ENCODE results near the gene DALRD3.

The DALRD3 gene

GRCh38 chr3:49004352-49005302 lies 13.8 kb downstream of the DALRD3 start:
- no peak for DNase-seq

- no peak for DNase-seq
Observed at GRCh38 chr3:49001155-49001554, 17.2 kb downstream of the DALRD3 start.

DNA sequence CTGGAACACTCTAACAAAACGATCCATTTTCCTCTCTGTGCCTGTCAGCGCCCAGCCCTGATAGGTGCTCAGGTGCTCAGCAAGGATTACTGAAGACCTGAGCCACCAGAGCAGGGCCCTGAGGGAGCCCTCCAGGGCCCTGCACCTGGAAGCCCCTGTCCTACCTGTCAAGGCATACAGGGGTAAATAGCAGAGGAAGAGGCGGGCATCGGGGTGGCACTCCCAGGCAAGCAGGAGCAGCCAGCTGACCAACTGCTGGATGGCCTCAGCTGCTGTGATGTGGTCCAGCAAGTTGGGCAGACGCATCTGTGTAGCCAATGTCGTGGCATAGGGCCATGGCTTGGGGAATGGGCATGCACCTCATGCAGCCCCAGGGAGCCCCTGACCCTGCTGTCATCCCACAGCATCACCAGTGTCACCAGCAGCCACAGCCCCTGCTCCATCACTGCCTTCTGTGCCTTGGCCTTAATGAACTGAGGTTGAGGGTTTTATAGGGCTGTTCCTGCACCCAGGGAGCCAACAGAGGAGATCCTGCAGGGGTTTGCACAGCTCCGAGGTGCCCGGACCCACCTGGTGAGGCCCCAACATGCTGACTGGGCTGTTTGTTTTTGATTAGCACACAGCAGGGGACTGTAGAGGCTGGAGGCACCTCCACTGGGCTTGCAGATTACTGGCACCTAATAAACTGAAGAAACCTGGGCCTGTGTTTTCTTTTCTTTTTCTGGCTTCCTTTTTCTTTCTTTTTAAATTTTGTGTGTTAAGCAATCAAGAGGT lies 19.1 kb downstream of the DALRD3 start:
- no peak for DNase-seq

- peak; percentile 60 for DNase-seq
Observed at GRCh38 chr3:48997714-48998637, 20.4 kb downstream of the DALRD3 start.

- no peak for DNase-seq
Observed at GRCh38 chr3:48997102-48997635, 21.2 kb downstream of the DALRD3 start.

GRCh38 chr3:48996640-48997039 lies 21.7 kb downstream of the DALRD3 start:
- no peak for DNase-seq

- DNase-seq = no peak
Observed at GRCh38 chr3:48993834-48994233, 24.5 kb downstream of the DALRD3 start.

GRCh38 chr3:48991851-48992545 lies 26.4 kb downstream of the DALRD3 start:
- DNase-seq = no peak

- DNase-seq = no peak
Observed at GRCh38 chr3:48990636-48991469, 27.5 kb downstream of the DALRD3 start.

- DNase-seq = no peak
Observed at GRCh38 chr3:48989796-48990635, 28.4 kb downstream of the DALRD3 start, which contains the start of gene P4HTM. Gene P4HTM (plus strand): TSS chr3:48990241. CDS start chr3:48990257, 16 bp downstream.

DNA sequence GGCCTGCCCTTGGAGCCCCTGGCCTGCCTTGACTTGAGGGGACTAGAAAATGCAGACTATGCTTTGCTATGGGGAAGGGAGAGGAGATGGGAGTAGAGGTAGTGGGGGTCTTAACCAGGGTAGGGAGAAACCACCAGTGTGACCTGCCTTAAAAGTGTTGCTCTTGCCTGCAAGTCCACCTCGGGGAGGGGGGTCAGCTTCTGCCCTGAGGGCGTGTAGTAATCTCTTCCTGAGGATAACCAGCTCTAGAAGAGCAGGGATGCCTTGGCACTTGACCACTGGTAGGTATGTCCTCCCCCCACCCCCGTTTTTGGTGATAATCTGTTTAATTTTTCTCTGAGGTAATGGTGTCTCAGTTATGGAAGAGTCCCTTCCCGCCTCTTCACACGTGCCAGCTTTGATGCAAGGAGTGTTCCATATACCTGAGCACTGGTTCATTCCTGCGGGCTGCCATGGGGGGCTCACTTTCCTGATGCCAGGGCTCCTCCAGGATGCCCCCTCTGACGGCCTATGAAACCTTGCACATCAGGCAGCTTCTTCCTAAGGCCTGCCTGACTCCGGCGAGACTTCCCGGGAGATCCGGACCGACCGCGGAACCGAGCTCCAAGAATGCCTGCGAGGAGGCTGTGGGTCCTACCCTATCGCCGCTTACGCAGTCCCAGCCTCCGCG lies 29.1 kb downstream of the DALRD3 start:
- no peak for DNase-seq

DNA sequence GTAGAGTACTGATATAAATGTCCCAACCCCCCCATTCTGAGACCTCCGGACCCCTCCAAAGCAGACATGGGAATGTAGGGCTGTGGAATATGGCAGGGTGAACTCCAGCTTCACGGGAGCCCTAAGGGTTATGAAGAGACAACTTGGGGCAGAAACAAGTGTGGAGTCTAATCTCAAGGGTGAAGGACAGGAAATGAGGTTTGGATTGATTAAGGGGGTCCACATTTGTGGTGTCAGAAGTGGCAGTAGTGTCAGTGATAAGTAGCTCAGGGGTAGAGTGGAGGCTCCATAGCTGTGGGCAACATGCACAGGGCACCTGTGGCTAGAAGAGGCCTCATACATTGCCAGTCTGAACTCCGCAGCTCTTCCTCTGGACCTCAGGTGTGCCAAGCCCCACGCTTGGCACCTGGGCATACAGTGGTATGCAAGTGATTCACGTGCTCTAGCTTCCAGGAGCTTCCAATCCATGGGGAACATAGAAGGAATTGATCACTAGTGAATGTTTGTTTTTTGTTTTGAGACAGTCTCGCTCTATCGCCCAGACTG lies 32.5 kb downstream of the DALRD3 start:
- no peak for DNase-seq

DNA sequence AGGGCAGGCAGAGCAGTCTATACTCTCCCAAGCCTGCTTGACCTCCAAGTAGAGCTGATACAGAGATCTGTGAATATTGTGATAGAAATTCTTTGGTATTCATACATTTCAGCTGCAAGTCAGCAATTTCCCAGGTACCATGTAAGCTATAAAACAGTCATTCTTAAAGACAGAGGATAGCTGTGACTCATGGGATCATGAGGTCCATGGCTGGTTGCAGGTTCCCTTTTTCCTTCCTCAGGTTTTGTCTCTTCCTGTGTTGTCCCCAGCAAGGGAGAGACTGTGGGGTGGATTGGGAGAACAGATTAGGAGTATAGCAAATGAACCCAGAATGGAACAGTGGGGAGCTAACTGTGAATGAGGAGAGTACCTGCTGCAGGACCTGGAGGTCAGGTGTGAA lies 33.7 kb downstream of the DALRD3 start:
- DNase-seq = no peak

GRCh38 chr3:48983096-48983495 lies 35.3 kb downstream of the DALRD3 start:
- DNase-seq = no peak

DNA sequence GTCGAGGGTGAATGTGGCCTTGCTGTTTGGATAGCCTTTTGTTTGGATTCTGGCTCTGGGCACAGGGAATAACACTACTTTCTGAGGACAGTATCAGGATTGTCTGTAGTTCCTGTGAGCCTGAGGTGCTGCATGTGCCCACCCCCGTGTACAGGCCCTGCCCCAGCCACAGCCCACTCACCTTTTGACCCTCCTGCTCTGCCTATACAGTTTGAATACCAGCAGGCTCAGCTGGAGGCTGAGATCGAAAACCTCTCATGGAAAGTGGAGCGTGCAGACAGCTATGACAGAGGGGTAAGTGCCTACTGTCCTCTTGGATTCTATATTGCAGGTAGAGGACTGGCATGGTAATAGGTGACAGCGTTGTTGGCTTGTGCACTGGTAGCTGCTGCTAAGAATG lies 35.7 kb downstream of the DALRD3 start:
- DNase-seq = no peak

GRCh38 chr3:48982016-48982415 lies 36.4 kb downstream of the DALRD3 start:
- DNase-seq = no peak

- DNase-seq = no peak
Observed at GRCh38 chr3:48980295-48980694, 38.1 kb downstream of the DALRD3 start.

- no peak for DNase-seq
Observed at GRCh38 chr3:48979451-48979850, 38.9 kb downstream of the DALRD3 start.

Measured in NCI-H1105 (cell line).